ENCODE results near the gene ITCH.

DNA sequence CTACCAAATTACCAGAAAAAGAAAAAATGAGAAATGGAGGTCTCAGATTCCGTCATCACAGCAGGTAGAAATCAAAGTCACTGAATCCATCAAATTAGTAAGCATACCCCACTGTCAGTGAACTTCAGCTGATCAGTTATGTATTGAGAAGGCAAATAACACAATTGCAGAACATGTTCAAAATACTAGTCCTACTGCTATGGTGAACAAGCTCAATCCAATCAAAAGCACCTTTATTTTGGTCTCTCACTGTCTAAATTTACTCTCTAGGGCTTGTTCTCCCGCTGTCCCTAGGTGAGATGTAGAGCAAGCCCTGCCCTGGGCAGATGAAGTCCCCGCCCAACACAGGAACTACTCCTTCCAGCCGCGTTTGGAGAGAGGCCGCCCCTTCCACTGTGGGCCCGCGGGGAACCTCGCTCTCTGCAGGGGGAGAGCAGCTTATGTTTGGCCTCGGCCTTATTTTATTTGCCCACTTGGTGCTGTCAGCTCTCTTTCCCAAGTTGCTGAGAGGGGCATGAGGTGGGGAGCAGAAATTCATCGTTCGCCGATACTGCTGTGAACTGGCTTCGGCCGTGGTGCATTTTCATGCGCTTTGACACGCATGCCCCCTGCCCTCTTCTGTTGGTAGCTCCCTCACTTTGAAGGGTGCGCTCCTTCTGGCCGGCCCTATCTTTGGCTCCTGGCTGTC lies 181.2 kb downstream of the ITCH start:
- TF ChIP-seq SIRT6 (IDR thresholded peaks at IDR 0.05; ENCODE audit: low read length) (no peak), SP1 (IDR thresholded peaks at IDR 0.05; ENCODE audit: low read depth, low read length) (no peak)
- TF ChIP-seq, protein P1, sequence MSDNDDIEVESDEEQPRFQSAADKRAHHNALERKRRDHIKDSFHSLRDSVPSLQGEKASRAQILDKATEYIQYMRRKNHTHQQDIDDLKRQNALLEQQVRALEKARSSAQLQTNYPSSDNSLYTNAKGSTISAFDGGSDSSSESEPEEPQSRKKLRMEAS (IDR thresholded peaks at IDR 0.05): peak; percentile 63
- TF ChIP-seq, protein P2, sequence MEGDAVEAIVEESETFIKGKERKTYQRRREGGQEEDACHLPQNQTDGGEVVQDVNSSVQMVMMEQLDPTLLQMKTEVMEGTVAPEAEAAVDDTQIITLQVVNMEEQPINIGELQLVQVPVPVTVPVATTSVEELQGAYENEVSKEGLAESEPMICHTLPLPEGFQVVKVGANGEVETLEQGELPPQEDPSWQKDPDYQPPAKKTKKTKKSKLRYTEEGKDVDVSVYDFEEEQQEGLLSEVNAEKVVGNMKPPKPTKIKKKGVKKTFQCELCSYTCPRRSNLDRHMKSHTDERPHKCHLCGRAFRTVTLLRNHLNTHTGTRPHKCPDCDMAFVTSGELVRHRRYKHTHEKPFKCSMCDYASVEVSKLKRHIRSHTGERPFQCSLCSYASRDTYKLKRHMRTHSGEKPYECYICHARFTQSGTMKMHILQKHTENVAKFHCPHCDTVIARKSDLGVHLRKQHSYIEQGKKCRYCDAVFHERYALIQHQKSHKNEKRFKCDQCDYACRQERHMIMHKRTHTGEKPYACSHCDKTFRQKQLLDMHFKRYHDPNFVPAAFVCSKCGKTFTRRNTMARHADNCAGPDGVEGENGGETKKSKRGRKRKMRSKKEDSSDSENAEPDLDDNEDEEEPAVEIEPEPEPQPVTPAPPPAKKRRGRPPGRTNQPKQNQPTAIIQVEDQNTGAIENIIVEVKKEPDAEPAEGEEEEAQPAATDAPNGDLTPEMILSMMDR (IDR thresholded peaks at IDR 0.05; ENCODE audit: control extremely low read depth in 1 of 3, insufficient read depth in 1 of 3, low read depth in 1 of 3, low read length in 3 of 3): no peak
